Measurements from ENCODE around the gene REG1B.

REG1B gene, protein sequence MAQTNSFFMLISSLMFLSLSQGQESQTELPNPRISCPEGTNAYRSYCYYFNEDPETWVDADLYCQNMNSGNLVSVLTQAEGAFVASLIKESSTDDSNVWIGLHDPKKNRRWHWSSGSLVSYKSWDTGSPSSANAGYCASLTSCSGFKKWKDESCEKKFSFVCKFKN

DNA sequence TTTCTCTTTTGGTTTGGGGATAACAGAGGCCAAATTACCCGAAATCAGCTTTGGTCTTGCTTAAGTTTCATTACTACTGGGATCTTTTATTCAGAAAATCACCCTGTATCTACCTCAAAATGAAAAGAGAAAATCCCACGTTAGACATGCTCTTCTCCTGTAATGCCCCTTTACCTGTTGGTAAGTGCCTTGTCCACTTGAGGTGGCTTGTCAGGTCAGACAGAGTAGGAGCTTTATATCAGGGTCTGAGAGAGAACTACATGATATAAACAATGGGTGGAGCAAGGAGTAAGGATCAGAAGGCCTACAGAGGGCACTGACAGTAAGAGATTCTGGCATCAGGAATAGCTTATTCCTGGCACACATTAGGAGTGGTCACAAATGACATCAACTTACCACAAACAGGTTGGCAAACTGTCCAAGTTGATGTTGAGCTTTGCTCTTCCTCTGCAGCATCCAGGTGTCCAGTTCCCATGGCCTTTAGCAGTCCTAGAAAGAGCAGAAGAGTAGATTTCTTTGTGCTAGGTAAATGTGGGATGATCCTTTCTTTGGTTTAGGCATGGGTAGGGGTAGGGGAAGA, at the start of gene REG1B:
Gene REG1B, minus strand, starts transcription at position 209 of the 580 bp plus-strand sequence. CDS start 381 bp downstream, outside the sequence.
- DNase-seq = no peak

DNA sequence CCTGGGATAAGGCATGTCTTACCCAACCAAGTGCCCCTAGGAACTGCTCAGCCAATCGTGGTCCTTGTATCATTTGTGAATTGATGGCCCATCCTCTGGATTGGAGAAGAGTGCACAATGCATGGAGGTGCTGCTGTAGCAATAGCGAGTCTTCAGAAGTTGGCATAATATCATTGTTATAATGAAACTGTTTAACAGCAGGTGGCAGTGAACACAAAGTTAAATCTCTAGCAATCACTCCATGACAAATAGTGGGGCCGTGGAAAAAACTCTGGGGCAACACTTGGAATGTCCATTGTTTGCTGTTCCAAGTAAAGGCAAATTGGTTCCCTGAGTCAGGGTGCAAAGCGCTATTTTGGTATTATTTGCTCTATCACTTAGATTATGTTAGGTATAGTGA, 43.9 kb upstream of the REG1B start:
- DNase-seq = no peak

DNA sequence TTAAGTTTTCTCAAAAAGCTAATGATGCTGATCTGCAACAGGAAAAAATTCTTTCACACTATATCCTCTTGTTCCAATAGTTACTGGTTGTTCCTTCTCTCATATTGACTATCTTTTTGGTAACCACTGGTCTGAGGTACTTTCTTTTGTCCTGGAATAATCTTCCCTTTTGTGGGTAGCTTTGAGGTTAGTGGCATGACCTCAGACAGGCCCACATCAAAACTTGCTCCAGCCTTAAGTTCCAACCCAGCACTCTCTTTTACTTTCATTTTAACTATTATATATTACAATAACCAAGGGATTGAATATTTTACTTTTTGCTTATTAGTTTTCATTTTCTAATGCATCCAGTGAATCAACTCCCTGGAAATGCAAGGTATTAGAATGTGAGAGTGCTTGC, 42.0 kb upstream of the REG1B start:
- no peak for DNase-seq

DNA sequence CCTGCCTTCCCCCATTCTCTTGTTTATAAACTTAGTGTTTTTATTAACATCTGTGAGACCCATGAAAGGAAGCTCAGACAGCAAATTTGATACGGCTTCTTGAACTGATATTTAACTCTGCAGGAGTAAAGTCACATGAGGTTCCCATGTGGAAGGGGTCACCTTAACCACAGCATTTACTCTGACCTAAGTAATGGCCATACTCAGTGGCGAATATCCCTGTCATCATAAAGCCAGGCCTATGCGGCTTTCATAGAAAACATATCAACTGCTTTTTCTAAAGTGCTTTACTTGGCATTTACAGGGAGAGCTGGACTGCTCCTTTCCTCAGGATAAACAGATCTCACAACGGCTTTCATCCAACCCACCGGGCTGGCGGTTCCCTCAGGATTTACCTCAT, 41.5 kb upstream of the REG1B start:
- DNase-seq = no peak

DNA sequence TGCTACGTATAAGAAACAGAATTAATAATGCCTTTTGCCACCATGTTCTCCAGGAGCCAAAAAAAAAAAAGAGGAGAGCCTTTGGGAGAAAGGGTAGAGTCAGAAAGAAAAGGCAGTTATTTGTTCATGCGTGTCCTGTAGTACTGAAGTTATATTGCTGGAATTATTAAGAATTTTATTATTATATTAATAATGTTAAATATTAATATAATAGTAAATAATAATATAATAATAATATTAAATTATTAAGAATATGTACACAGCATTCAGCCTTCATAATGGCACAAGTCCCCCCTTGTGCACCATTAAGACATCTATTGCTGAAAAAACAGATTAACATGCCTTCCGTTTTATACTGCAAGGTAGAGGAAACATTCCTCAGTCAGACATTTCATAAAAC, 40.6 kb upstream of the REG1B start:
- DNase-seq = no peak

DNA sequence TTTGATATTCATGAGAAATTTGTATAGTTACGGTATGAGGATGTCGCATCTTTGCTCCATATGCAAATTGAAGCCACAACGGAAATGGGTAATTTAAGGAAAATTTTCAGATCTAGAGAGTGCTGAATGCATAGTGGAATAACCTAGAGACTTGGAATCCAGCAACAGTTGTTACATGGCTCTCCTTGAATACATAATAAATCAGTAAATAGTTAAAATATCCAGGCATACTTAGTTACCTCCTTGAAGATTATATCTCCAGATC, 37.9 kb upstream of the REG1B start:
- DNase-seq = no peak

DNA sequence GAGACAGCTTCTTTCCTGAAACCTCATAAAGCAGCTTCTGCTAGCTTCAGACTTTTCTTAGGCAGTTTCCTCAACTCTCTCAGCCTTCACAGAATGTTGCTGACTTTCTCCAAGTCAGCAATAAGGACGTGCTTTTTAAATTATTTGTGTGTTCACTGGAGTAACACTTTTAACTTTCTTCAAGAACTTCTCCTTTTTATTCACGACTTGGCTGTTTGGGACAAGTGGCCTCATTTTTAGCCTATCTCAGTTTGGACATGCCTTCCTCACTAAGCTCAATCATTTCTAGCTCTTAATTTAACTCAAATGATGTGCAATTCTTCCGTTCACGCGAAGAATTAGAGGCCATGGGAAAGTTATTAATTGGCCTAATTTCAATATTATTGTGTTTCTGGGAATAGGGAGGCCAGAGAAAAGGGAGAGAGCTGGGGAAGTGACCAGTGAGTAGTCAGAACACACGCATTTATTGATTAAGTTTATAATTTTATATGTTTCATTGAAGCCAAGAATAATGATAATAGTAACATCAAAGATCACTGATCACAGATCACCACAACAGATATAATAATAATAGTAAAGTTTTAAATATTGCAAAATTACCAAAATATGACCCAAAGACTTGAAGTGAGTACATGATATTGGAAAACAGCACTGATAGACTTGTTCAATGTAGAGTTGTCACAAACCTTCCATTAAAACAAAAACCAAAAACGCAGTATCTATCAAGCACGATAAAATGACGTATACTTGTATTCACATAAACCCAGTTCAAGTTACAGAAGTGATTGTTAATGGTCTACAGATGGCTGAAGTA, 37.3 kb upstream of the REG1B start:
- DNase-seq = no peak

DNA sequence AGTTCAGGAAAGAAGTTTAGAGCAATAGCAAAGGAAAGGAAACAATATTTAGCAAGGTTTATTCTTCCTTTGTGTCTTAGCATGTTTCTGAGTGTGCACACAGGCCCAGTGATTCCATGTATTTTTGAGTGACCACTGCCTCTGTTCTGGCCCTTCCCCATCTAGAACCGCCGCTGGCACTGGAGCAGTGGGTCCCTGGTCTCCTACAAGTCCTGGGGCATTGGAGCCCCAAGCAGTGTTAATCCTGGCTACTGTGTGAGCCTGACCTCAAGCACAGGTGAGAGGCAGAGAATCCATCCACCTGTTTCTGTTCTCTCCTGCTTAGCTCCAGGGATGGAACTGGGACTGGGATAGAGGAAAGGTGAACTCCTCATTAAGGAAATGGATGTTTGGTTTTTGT, 34.9 kb upstream of the REG1B start:
- no peak for DNase-seq

DNA sequence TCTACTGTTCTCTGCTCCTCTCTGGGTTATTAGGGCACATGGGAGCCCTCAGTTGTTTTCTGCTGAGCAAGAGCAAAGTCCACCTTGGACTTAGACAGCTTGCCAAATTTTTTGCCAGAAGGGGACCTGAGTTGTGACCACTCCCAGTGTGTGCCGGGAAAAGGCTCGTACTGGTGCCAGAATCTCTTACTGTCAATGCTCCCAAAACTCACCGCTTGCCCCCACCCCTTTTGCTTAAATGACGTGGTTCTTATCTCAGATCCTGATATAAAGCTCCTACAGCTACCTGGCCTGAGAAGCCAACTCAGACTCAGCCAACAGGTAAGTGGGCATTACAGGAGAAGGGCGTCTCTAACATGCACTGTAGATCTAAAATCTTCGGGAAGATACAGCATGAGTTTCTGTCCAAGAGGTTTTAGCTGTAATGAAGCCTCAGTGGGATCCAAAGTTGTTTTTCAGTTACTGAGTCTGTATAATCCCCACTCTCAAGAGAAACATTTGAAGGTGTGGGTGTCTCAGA, 32.5 kb upstream of the REG1B start, which contains the start of gene REG1A:
Gene REG1A, plus strand, starts transcription at position 295 of the 520 bp plus-strand sequence. CDS start 374 bp downstream, outside the sequence.
- no peak for DNase-seq

DNA sequence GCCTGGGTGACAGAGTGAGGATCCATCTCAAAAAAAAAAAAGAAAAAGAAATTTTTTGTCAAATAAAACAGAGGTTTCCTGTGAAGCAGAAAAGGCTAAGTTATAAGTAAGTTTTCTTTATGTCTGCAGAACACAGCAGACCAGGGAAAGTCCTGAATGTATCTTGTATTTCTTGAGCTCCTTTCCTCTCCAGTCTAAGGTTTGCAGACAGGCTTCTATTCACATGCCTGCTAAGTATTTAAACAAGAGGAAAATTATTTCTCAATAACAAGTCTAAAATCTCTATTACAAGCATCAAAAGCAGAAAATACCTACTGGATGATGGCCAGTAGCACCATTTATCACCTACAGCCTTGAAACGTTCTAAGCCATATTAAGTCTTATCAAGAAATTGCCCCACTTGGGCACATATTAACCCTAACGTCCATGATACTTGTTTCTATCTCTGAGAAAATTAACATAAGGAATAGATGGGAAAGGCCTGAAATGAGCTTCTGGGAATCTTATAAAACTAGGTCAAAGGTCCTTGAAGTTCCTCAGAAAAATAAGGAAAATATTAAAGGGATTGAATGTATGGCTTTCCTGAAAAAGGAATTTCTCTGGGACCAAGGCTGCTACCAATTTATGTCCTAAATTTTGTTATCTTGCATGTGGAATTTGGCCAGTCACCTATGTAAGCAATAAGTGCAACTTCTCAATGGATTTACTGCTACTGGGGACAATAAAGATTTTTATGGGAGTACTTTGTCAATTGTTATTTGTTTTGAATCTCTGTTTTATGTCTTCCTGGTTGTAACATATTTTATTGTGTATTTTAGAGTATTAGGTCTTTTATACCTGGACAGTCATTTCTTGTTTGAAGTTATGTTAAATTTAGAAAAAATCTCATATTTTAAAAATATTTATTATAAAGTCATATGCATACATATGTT, 29.5 kb upstream of the REG1B start:
- DNase-seq = no peak

DNA sequence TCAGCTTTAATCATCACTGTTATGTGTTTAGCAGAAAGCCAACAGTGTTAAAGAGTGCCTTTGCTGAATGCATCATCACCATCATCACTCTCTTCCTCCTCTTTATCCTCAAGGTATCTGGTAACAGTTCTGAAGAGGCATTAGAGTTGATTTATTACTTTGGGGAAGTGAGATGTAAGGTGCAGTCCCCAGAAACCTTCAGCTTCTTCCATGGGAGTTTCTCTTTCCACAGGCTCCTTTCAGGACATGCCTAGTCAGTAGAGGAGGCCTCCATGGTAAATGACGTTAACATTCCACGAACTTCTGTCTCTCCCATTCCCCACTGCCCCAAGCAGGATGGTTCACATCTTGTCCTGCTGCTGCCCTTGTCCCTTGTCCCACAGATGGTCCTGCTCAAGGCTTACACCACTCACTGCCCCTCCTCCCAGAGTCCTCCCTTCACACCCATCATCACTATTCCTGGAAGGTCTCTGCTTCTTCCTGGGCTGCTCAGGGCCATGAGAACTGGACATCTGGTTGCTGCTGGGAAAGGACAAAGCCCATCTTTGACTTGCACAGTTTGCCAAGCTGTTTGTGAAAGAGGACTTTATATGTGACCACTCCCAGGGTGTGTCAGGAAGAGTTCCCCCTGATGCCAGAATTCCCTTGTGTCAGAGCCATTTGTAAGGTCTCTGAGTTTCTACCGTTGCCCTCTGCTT, 27.2 kb upstream of the REG1B start:
- no peak for DNase-seq

DNA sequence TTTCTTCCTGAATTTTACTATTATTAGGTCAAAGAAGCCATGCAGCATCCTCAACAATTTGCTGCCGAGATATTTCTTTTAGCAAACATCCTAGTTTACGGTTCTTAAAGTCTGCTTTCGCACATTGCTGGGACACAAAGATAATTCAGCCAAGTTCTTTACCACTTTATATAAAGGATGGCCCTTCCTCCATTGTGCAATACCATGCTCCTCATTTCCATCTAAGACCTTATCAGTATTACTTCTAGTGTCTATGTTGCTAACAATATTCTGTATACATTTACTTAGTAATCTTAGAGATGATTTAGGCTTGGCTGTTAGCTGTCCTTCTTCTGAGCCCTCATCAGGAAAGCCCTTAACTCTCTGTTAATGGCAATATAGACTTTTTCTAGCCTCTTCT, 24.5 kb upstream of the REG1B start:
- DNase-seq = no peak

DNA sequence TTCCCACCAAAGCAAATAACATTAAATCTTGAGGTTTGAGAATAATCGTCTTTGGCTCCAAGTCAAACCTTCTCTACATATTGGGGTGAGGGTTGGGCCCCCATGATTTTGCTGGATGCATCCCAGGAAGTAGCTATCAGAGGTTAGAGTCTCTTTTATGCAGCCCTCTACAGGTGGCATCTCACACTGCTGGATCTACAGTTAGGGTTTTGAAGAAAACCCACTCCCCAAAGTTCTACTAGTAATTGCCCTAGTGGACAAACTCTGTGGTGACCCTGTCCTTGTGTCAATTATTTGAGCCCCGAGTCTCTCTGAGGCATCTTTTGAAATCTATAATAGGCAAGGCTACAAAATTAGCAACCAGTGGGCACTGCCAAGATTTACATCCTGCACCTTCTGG, 17.5 kb upstream of the REG1B start:
- no peak for DNase-seq

DNA sequence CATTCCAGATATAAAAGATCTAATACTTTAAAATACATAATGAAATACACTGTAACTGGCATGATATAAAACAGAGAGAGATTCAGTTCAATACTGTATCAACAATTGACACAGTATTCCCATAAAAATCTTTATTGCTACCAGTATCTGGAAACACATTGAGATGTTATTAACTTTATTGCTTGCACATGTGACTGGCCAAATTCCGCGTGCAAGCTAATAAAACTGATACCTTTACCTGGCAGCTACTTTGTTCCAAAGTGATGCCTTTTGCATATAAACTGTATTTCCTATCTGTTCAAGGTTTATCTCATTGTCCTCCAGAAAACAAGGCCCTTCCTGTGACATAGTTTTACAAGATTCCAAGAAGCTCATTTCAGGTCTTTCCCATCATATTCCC, 15.4 kb upstream of the REG1B start:
- DNase-seq = no peak

DNA sequence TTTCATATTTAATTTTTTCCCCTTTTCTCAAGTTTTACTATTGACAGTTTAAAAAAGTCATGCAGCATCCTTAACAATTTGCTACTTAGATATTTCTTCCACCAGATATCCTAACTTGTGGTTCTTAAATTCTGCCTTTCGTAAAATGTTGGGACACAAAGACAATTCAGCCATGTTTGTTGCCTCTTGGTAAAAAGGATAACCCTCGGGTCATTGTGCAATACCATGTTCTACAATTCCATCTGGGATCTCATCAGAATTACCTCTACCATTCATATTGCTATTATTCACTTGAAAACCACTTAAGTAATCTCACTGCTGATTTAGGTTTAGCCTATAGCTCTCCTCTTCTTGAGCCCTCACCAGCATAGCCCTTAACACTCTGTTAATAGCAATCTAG, 13.2 kb upstream of the REG1B start:
- DNase-seq = no peak

DNA sequence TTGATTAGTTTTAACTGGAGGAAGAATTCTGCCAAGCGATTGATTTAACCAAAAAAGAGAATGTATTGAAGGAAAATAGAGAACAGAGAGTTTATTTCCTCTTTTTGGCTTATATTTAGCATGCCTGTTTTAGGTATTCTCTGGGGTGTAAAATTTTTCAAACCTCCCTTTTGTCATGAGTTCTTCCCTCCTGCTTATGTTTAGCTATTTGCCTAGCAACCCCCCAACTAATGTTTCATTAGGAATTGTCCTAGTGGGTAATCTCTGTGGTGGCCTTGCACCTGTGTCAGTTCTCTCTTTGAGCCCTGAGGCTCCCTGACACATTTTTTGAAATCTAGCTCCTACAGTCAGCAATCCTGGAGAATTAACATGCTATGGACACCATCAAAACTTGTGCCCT, 12.5 kb upstream of the REG1B start:
- no peak for DNase-seq

DNA sequence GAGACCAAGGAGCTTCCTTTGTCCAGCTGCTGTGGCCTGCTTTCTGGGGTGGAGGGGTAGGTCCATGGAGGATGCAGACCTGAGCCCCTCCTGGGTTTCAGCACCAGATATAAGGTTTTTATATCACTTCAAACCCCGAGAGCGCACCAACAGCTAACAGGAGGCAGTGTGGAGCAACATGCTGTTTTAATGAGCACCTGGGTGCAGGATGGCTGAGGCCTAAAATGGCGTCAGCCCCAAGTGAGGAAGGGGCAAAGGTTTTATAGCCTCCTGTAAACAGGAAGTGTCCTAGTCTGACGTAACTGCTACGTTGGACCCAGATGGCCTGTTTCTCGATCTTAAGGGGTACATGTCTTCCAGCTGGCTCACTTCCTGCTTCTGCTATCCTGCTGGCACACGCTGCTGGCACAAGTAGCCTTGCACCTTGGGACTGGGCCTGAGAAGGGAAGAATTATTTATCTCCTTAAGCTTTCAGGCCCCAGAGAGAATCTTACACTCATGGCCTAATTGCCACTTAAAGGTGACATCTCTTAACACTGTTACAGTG, 11.4 kb upstream of the REG1B start:
- DNase-seq = no peak

DNA sequence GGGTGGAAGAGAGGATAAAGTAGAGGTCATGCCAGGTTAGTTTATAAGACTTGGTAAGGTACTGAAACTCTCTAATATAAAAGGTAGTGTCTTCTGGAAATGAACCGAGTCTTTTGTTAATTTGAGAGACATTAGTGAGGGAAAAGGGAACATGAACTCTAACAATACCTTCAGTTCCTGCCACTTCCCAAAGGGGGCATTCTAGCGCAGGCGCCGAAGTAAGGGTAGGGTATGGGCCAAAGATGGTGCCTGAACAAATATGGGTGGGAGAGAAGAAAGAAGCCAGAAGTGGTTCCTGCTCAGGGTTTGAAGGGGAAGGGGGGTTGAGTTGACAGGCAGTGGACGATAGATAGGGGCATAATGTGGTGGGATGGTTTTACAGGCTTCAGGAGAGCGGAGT, 10.1 kb upstream of the REG1B start:
- DNase-seq = no peak

DNA sequence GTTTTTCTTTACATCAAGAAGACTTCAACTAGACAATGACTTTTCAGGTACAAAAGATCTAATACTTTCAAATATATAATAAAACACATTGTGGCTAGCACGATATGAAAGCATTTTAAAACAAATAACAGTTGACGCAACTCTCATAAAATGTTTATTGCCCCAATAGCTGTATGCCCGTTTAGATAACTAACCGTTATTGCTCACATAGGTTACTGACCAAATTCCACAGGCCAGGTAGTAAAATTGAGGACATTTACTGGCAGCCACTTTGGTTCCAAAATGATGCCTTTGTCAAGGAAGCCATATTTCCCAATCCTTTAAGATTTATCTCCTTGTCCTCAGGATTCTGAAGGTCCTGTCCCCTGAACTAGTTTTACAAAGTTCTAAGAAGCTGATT, 2.9 kb upstream of the REG1B start:
- DNase-seq = no peak

DNA sequence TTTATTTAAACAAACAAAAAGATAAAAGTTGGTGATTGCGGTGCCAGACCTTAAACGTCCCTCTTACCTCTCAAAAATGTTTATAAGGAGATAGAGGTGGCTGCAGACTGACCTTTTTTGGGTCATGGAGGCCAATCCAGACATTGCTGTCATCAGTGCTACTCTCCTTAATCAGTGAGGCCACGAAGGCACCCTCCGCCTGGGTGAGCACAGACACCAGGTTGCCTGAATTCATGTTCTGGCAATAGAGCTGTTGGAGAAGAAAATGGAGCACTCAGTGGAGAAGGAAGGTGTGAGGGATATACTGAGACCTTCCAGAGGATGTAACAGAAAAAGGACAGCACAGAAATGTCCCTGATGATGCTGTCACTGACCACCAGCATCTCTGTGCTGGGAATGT, 1.5 kb downstream of the REG1B start:
- no peak for DNase-seq

DNA sequence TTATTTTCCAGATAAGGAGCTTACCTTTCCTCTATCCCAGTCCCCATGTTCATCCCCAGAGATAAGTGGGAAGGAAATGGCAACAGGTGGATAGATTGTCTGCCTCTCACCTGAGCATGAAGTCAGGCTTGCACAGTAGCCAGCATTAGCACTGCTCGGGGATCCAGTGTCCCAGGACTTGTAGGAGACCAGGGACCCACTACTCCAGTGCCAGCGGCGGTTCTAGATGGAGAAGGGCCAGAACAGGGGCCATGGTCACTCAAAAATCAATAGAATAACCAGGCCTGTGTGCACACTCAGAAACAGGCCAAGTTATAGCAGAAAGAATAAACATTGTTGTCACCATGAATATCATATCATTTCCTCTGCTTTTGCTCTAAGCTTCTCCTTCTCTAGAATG, 2.4 kb downstream of the REG1B start:
- no peak for DNase-seq

DNA sequence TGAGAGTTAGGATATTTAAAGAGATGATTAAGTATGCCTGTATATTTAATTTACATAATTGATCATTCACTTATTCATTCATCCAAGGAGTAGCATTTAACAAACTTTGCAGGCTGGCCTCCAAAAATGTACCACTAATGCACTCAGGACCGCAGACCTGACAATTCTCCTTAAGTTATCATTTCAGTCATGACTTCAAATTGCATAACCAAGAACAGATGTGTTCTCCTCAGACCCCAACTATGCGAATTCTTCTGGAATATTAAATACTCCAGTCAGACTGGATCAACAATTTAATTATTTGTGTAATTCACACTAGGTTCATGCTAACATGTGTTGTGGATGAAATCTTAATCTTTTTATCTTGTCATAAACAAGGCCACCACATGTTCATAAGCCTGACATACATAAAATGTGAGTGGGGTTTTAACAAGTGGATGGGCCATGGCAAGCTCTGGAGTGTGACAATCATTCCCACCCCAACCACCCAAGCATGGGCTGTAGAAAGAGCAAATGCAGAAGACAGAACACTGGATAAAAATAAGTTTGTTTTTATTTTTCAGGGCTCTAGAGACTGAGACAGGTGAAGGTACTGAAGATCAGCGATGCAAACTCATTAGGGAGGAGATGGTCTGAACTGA, 3.2 kb downstream of the REG1B start:
- DNase-seq = no peak
